ENCODE data around the gene DDX47. TPM values are rescaled to one million over a fixed set of nuclear protein-coding genes. Genes with fewer than 3 reads are reported as not detected.

DDX47 gene
- total RNA-seq, 1 donor from 2014 or later = 59.6 TPM

- Histone ChIP-seq H3K4me3 (no peak overlapping the region), H3K27ac (no peak overlapping the region), H3K9me3 (no peaks in the 10 kb centered on the region), H3K36me3 (no peaks in the 10 kb centered on the region), H3K27me3 (no peaks in the 10 kb centered on the region), H3K4me1 (peaks cover 24% of the 10 kb centered on the region)
- no peak for DNase-seq
- intact Hi-C loops (cut with DNase I) = no loop called here
- no peak for TF ChIP-seq CTCF (IDR thresholded peaks at IDR 0.05)
- ATAC-seq = no peak
Observed at GRCh38 chr12:12791756-12792369, 21.3 kb upstream of the DDX47 start.

GRCh38 chr12:12792421-12792820, 20.7 kb upstream of the DDX47 start:
- Histone ChIP-seq H3K4me1 (peaks cover 21% of the 10 kb centered on the region), H3K27ac (no peak overlapping the region), H3K36me3 (no peaks in the 10 kb centered on the region), H3K9me3 (no peaks in the 10 kb centered on the region), H3K27me3 (no peaks in the 10 kb centered on the region), H3K4me3 (no peak overlapping the region)
- DNase-seq (no peak), ATAC-seq (no peak)
- intact Hi-C loops (cut with DNase I) = no loop called here
- TF ChIP-seq CTCF (IDR thresholded peaks at IDR 0.05) = no peak

GRCh38 chr12:12794686-12795085, 18.5 kb upstream of the DDX47 start:
- Histone ChIP-seq H3K36me3 (no peaks in the 10 kb centered on the region), H3K4me3 (no peak overlapping the region), H3K27ac (no peak overlapping the region), H3K27me3 (no peaks in the 10 kb centered on the region), H3K9me3 (no peaks in the 10 kb centered on the region), H3K4me1 (peaks cover 9% of the 10 kb centered on the region)
- no peak for ATAC-seq
- DNase-seq = no peak
- intact Hi-C loops (cut with DNase I) = no loop called here
- no peak for TF ChIP-seq CTCF (IDR thresholded peaks at IDR 0.05)

- Histone ChIP-seq H3K36me3 (no peaks in the 10 kb centered on the region), H3K4me1 (peaks cover 9% of the 10 kb centered on the region), H3K27me3 (no peaks in the 10 kb centered on the region), H3K27ac (no peak overlapping the region), H3K4me3 (no peak overlapping the region), H3K9me3 (no peaks in the 10 kb centered on the region)
- ATAC-seq (no peak), DNase-seq (no peak)
- TF ChIP-seq CTCF (IDR thresholded peaks at IDR 0.05) = no peak
- intact Hi-C loops (cut with DNase I) = no loop called here
Observed at GRCh38 chr12:12796171-12796570, 17.0 kb upstream of the DDX47 start.

GRCh38 chr12:12796928-12797793, 16.0 kb upstream of the DDX47 start:
- no peaks in the 10 kb centered on the region for H3K9me3 ChIP-seq
- H3K27me3 ChIP-seq = no peaks in the 10 kb centered on the region
- H3K4me1 ChIP-seq = peaks cover 1% of the 10 kb centered on the region
- no peak overlapping the region for H3K4me3 ChIP-seq
- H3K36me3 ChIP-seq = no peaks in the 10 kb centered on the region
- no peak for ATAC-seq
- H3K27ac ChIP-seq = no peak overlapping the region
- TF ChIP-seq CTCF (IDR thresholded peaks at IDR 0.05) = no peak
- DNase-seq = no peak
- intact Hi-C loops (cut with DNase I) = no loop called here
